Heart right ventricle (tissue), 16 donors: Measurements from ENCODE around the gene TCF7L2. TPM values are rescaled to one million over a fixed set of nuclear protein-coding genes. Genes with fewer than 3 reads are reported as not detected.
A peak's percentile ranks its signal among the peaks of the same experiment; 100 is the strongest.

Experiments
- ATAC-seq, 8 donors: fragments of 200-7000 bp; cut with Tn5 transposase; one replicate each; pipeline ENCODE4 v1.9.1; 2020; ENCODE audit warnings: mild to moderate bottlenecking in 8 of 8, moderate library complexity in 8 of 8, moderate number of reproducible peaks in 1 of 8
- DNase-seq, 2 donors: peaks; one replicate each; pipeline ENCODE4 v3.0.0-alpha.2; 2020
- H3K27ac ChIP-seq, 10 donors: fragments of 200-600 bp; sonication (generic) in 2 of 10; one replicate each; pipeline versions ENCODE4 v1.5.0 to v1.8.0; 2020 to 2022; ENCODE audit warnings: mild to moderate bottlenecking in 3 of 10
- H3K27me3 ChIP-seq, 7 donors: fragments of 200-600 bp; one replicate each; pipeline ENCODE4 v1.8.0; 2021 to 2022; ENCODE audit warnings: mild to moderate bottlenecking in 2 of 7
- H3K36me3 ChIP-seq, 9 donors: fragments of 200-600 bp; sonication (generic) in 1 of 9; one replicate each; pipeline versions ENCODE4 v1.5.0 to v1.8.0; 2020 to 2022; ENCODE audit warnings: mild to moderate bottlenecking in 2 of 9
- H3K4me1 ChIP-seq, 9 donors: fragments of 200-600 bp; sonication (generic) in 1 of 9; one replicate each; pipeline versions ENCODE4 v1.5.0 to v1.8.0; 2020 to 2022; ENCODE audit warnings: mild to moderate bottlenecking in 4 of 9
- H3K4me3 ChIP-seq, 10 donors: fragments of 200-600 bp; sonication (generic) in 2 of 10; one replicate each; pipeline versions ENCODE4 v1.5.0 to v1.8.0; 2020 to 2022; ENCODE audit warnings: mild to moderate bottlenecking in 7 of 10, moderate library complexity in 2 of 10
- H3K9me3 ChIP-seq, 11 donors: fragments of 200-600 bp in 10 of 11; sonication (generic) in 2 of 11; one replicate each; pipeline versions ENCODE4 v1.5.0 to v1.8.0; 2013 to 2022; ENCODE audit warnings: mild to moderate bottlenecking in 2 of 11, control low read depth in 1 of 11, moderate library complexity in 1 of 11
- CTCF ChIP-seq, 9 donors: fragments of 200-600 bp; sonication (generic) in 2 of 9; IDR thresholded peaks; one replicate each; pipeline versions ENCODE4 v1.5.0 to v1.8.0; 2021 to 2022; ENCODE audit warnings: antibody characterized with exemption in 9 of 9, mild to moderate bottlenecking in 5 of 9, moderate library complexity in 1 of 9
- WGBS, 2 donors: extraction: QIAGEN DNeasy Blood & Tissue Kit; methylation state at CpG; one replicate each; pipeline ENCODE4 v1.1.7; 2013; ENCODE audit warnings: inconsistent platforms in 1 of 2; 5-methylcytosine and 5-hydroxymethylcytosine counted together
- intact Hi-C, 10 donors: fragments of 100-400 bp; cut with DNase I; formaldehyde crosslinking; loops; one replicate each; pipeline versions ENCODE4 v1.11.1 to v1.14.2; 2022
- polyA plus RNA-seq, 2 donors: library from polyadenylated mRNA; stranded (reverse); fragments of 200-250 nt; gene quantifications; one replicate each; pipeline ENCODE4 v1.2.3, GENCODE V29; 2013
- total RNA-seq, 10 donors: library from RNA; stranded (reverse); fragmentation: NEBNext Ultra II Directional in 3 of 10; extraction: Animal tissue kit (Norgen Biotek cat#: 25700) in 3 of 10; gene quantifications; one replicate each; pipeline versions ENCODE4 v1.2.1 to v1.2.4, GENCODE V29; 2021 to 2023
- donor health status: Arrhythmogenic right ventricular cardiomyopathy.
- donor health status: ischemic (EF 13 %, LVEDD 7.1; RV severe dilation, severe dysfunction).
- donor health status: healthy with polysubstance abuse.
- donor health status: DM: no; HTN: yes; CAD: no.
- donor health status: DM: no; HTN: no; CAD: no.
- donor health status: ischemic (EF 25% LVEDD 6.9; RV normal size, moderate dysfunction).
- donor health status: ischemic (EF 25% LVEDD 5.7; RV mildly dilated, moderate dysfunction).
- donor health status: healthy.
- donor health status: DM: yes; HTN: yes; CAD: no.
- donor health status: Ischemic cardiomyopathy.
- donor health status: ischemic (EF 35%, LVEDD 5.7; RV mildly dilated, moderate dysfunction).
- donor health status: nonischemic (EF 11% LVEDD 7.7; RV severe dilation, severe dysfunction).
- donor health status: DM: yes; HTN: yes; CAD: no.
- donor health status: PGD.
- donor health status: ischemic (EF 29% LVEDD 5.4; RV normal size, mild dysfunction).
- donor health status: nonischemic (EF 23%, LVEDD 6.1; RV moderate dilation, normal function).

The TCF7L2 gene
- total and polyA plus RNA-seq, 12 donors, result 3.6 to 15.8 (median 11.8) TPM

- whole genome bisulfite sequencing, 2 donors, result 75 to 80% methylated on average over 8 of the region's 8 CpGs
- Histone ChIP-seq H3K36me3 (no peaks in the 10 kb centered on the region), H3K9me3 (no peaks in the 10 kb centered on the region), H3K4me1 (peaks cover 9 to 89% (median 45%) of the 10 kb centered on the region in 9 donors), H3K27me3 (no peaks in the 10 kb centered on the region), H3K4me3 (no peak overlapping the region), H3K27ac (peak overlapping the region in 3 of 10 donors; percentile 10 to 58 (median 39))
- no peak for TF ChIP-seq CTCF (IDR thresholded peaks at IDR 0.05)
- intact Hi-C loops, result loop anchor here in 1 of 10 donors (5.0 kb wide), 1 partner anchor 50 kb away; the partner anchor contains the start of gene TCF7L2
- ATAC-seq (no peak), DNase-seq (no peak)
These were observed 51.8 kb downstream of the TCF7L2 start for GRCh38 chr10:113001599-113002448.

- DNase-seq (no peak), ATAC-seq (no peak)
- Histone ChIP-seq H3K4me3 (no peak overlapping the region), H3K4me1 (peaks cover 9 to 90% (median 47%) of the 10 kb centered on the region in 9 donors), H3K9me3 (no peaks in the 10 kb centered on the region), H3K27me3 (no peaks in the 10 kb centered on the region), H3K27ac (no peak overlapping the region), H3K36me3 (no peaks in the 10 kb centered on the region)
- 35 to 60% methylated on average over 1 of the region's 1 CpG for WGBS, 2 donors
- intact Hi-C loops, result loop anchor here in 1 of 10 donors (5.0 kb wide), 1 partner anchor 50 kb away; the partner anchor contains the start of gene TCF7L2
- TF ChIP-seq CTCF (IDR thresholded peaks at IDR 0.05), result no peak
These were observed 52.4 kb downstream of the TCF7L2 start for GRCh38 chr10:113002449-113002777.

GRCh38 chr10:113003052-113003451 lies 53.0 kb downstream of the TCF7L2 start:
- peaks cover 9 to 90% (median 51%) of the 10 kb centered on the region in 9 donors for H3K4me1 ChIP-seq
- TF ChIP-seq CTCF (IDR thresholded peaks at IDR 0.05), result no peak
- 91 to 94% methylated on average over 3 of the region's 3 CpGs for whole genome bisulfite sequencing, 2 donors
- no peak overlapping the region for H3K27ac ChIP-seq
- intact Hi-C loops, result loop anchor here in 1 of 10 donors (5.0 kb wide), 1 partner anchor 51 kb away; the partner anchor contains the start of gene TCF7L2
- no peaks in the 10 kb centered on the region for H3K27me3 ChIP-seq
- H3K9me3 ChIP-seq, result no peaks in the 10 kb centered on the region
- ATAC-seq (no peak), DNase-seq (no peak)
- H3K36me3 ChIP-seq, result no peaks in the 10 kb centered on the region
- H3K4me3 ChIP-seq, result no peak overlapping the region

GRCh38 chr10:113004069-113004618 lies 54.1 kb downstream of the TCF7L2 start:
- no peak for DNase-seq
- Histone ChIP-seq H3K27ac (no peak overlapping the region), H3K27me3 (no peaks in the 10 kb centered on the region), H3K4me3 (no peak overlapping the region), H3K9me3 (no peaks in the 10 kb centered on the region), H3K36me3 (no peaks in the 10 kb centered on the region), H3K4me1 (peaks cover 9 to 85% (median 46%) of the 10 kb centered on the region in 9 donors)
- intact Hi-C loops, result loop anchor here in 1 of 10 donors (5.0 kb wide), 1 partner anchor 52 kb away; the partner anchor contains the start of gene TCF7L2
- ATAC-seq, result no peak
- WGBS, 2 donors, result 65 to 67% methylated on average over 5 of the region's 5 CpGs
- TF ChIP-seq CTCF (IDR thresholded peaks at IDR 0.05), result no peak
